ENCODE measurements around the gene SMOC2.

Gene SMOC2

GRCh38 chr6:168440520-168441433 lies at the start of gene SMOC2:
Gene SMOC2, plus strand, starts transcription at chr6:168441184. Its CDS starts 187 bp downstream, at chr6:168441371.
- DNase-seq (ENCODE audit: low read depth), result no peak

GRCh38 chr6:168393126-168393870 lies 47.7 kb upstream of the SMOC2 start:
- DNase-seq (ENCODE audit: low read depth), result no peak

GRCh38 chr6:168394606-168395005 lies 46.4 kb upstream of the SMOC2 start:
- DNase-seq (ENCODE audit: low read depth), result no peak

- DNase-seq (ENCODE audit: low read depth), result no peak
These were observed 45.0 kb upstream of the SMOC2 start for GRCh38 chr6:168395983-168396382.

GRCh38 chr6:168396561-168396960 lies 44.4 kb upstream of the SMOC2 start:
- no peak for DNase-seq (ENCODE audit: low read depth)

- no peak for DNase-seq (ENCODE audit: low read depth)
These were observed 44.0 kb upstream of the SMOC2 start for GRCh38 chr6:168397012-168397411.

- no peak for DNase-seq (ENCODE audit: low read depth)
These were observed 40.9 kb upstream of the SMOC2 start for GRCh38 chr6:168400037-168400436.

- no peak for DNase-seq (ENCODE audit: low read depth)
These were observed 37.5 kb upstream of the SMOC2 start for GRCh38 chr6:168403370-168404005.

- no peak for DNase-seq (ENCODE audit: low read depth)
These were observed 36.4 kb upstream of the SMOC2 start for GRCh38 chr6:168404560-168404959.

- DNase-seq (ENCODE audit: low read depth), result no peak
These were observed 33.1 kb upstream of the SMOC2 start for GRCh38 chr6:168407842-168408241.

- DNase-seq (ENCODE audit: low read depth), result no peak
These were observed 32.4 kb upstream of the SMOC2 start for GRCh38 chr6:168408504-168409136.

- DNase-seq (ENCODE audit: low read depth), result no peak
These were observed 30.9 kb upstream of the SMOC2 start for GRCh38 chr6:168410035-168410434.

GRCh38 chr6:168410554-168411011 lies 30.4 kb upstream of the SMOC2 start:
- no peak for DNase-seq (ENCODE audit: low read depth)

GRCh38 chr6:168411130-168411529 lies 29.9 kb upstream of the SMOC2 start:
- no peak for DNase-seq (ENCODE audit: low read depth)

- DNase-seq (ENCODE audit: low read depth), result no peak
These were observed 29.2 kb upstream of the SMOC2 start for GRCh38 chr6:168411793-168412192.

- DNase-seq (ENCODE audit: low read depth), result no peak
These were observed 28.5 kb upstream of the SMOC2 start for GRCh38 chr6:168412456-168412855.

- no peak for DNase-seq (ENCODE audit: low read depth)
These were observed 27.8 kb upstream of the SMOC2 start for GRCh38 chr6:168413018-168413720.

GRCh38 chr6:168413856-168414255 lies 27.1 kb upstream of the SMOC2 start:
- no peak for DNase-seq (ENCODE audit: low read depth)

- no peak for DNase-seq (ENCODE audit: low read depth)
These were observed 26.5 kb upstream of the SMOC2 start for GRCh38 chr6:168414336-168415097.

GRCh38 chr6:168415098-168415992 lies 25.6 kb upstream of the SMOC2 start:
- DNase-seq (ENCODE audit: low read depth), result no peak
